NCI-H2081 (cell line): Measurements from ENCODE around the gene TTC24.
A peak's percentile ranks its signal among the peaks of the same experiment; 100 is the strongest.
"Not testable (repeated sequence)": the region's sequence is repeated elsewhere in the genome, so short reads cannot be mapped to it uniquely, and the experiment has no call there.

Experiments used
- DNase-seq, 2 experiments: peaks; one replicate each; lab custom pipeline; 2025; lab: John Stamatoyannopoulos, UW

The TTC24 gene

GRCh38 chr1:156587927-156588326, 8.4 kb downstream of the TTC24 start:
- DNase-seq = not testable (repeated sequence)

GRCh38 chr1:156589546-156589945, 10.0 kb downstream of the TTC24 start:
- DNase-seq = no peak

GRCh38 chr1:156590326-156591180, 11.0 kb downstream of the TTC24 start:
- DNase-seq = no peak

- no peak for DNase-seq
Measured at GRCh38 chr1:156591181-156591431, 11.6 kb downstream of the TTC24 start.

GRCh38 chr1:156591432-156592157, 12.1 kb downstream of the TTC24 start, which contains the start of gene NAXE:
NAXE (plus strand) TSS chr1:156591776; CDS start chr1:156591805, 29 bp downstream.
- DNase-seq = peak; percentile 80 to 88

GRCh38 chr1:156592158-156592909, 12.8 kb downstream of the TTC24 start:
- DNase-seq = peak in 1 of 2 experiments; percentile 21

- peak; percentile 64 to 89 for DNase-seq
Measured at GRCh38 chr1:156592910-156593660, 13.6 kb downstream of the TTC24 start.

GRCh38 chr1:156593661-156593989, 14.1 kb downstream of the TTC24 start:
- DNase-seq = no peak

GRCh38 chr1:156594190-156594589, 14.7 kb downstream of the TTC24 start:
- peak in 1 of 2 experiments; percentile 19 for DNase-seq

- no peak for DNase-seq
Measured at GRCh38 chr1:156595016-156595415, 15.5 kb downstream of the TTC24 start.

- DNase-seq = no peak
Measured at GRCh38 chr1:156596426-156596825, 16.9 kb downstream of the TTC24 start.

- DNase-seq = no peak
Measured at GRCh38 chr1:156598125-156598524, 18.6 kb downstream of the TTC24 start.

GRCh38 chr1:156598731-156599432, 19.4 kb downstream of the TTC24 start:
- DNase-seq = no peak

- peak in 1 of 2 experiments; percentile 41 for DNase-seq
Measured at GRCh38 chr1:156599811-156600210, 20.3 kb downstream of the TTC24 start.

- peak in 1 of 2 experiments; percentile 47 for DNase-seq
Measured at GRCh38 chr1:156600733-156601121, 21.2 kb downstream of the TTC24 start.

GRCh38 chr1:156601122-156601830, 21.8 kb downstream of the TTC24 start, which contains the start of gene GPATCH4:
GPATCH4 (minus strand) TSS chr1:156601479.
- DNase-seq = peak; percentile 85 to 92

GRCh38 chr1:156601892-156602291, 22.4 kb downstream of the TTC24 start:
- DNase-seq = no peak

GRCh38 chr1:156602557-156602993, 23.1 kb downstream of the TTC24 start:
- DNase-seq = peak in 1 of 2 experiments; percentile 44

GRCh38 chr1:156607344-156607743, 27.8 kb downstream of the TTC24 start:
- DNase-seq = not testable (repeated sequence)

- DNase-seq = peak; percentile 81 to 91
Measured at GRCh38 chr1:156608036-156608674, 28.6 kb downstream of the TTC24 start.
